Stimulated activated CD8-positive, alpha-beta memory T cell treated with anti-CD3 and anti-CD28 coated beads, Interleukin-2, amount 100 ng/mL, for 1 hour (primary cell): ENCODE results near the gene CDC42.
"Not testable (repeated sequence)": the region's sequence is repeated elsewhere in the genome, so short reads cannot be mapped to it uniquely, and the experiment has no call there.

Source experiments
- DNase-seq, 2 donors: peaks; one replicate each; pipeline ENCODE4 v3.0.0-alpha.2; 2020; ENCODE audit warnings: low read depth in 2 of 2

The CDC42 gene

GRCh38 chr1:22074803-22075202, 22.3 kb downstream of the CDC42 start:
- no peak for DNase-seq

GRCh38 chr1:22075718-22076117, 23.2 kb downstream of the CDC42 start:
- no peak for DNase-seq

GRCh38 chr1:22076346-22076745, 23.8 kb downstream of the CDC42 start:
- no peak for DNase-seq

GRCh38 chr1:22077728-22078127, 25.2 kb downstream of the CDC42 start:
- DNase-seq: no peak

- no peak for DNase-seq
Measured at GRCh38 chr1:22078133-22078532, 25.6 kb downstream of the CDC42 start.

- no peak for DNase-seq
Measured at GRCh38 chr1:22080191-22080590, 27.7 kb downstream of the CDC42 start.

GRCh38 chr1:22088331-22088730, 35.8 kb downstream of the CDC42 start:
- DNase-seq: no peak

GRCh38 chr1:22089134-22089571, 36.6 kb downstream of the CDC42 start:
- no peak for DNase-seq

GRCh38 chr1:22089787-22090186, 37.3 kb downstream of the CDC42 start:
- no peak for DNase-seq

- no peak for DNase-seq
Measured at GRCh38 chr1:22090867-22091266, 38.4 kb downstream of the CDC42 start.

- not testable (repeated sequence) for DNase-seq
Measured at GRCh38 chr1:22092026-22092768, 39.7 kb downstream of the CDC42 start.

GRCh38 chr1:22093513-22093912, 41.0 kb downstream of the CDC42 start:
- no peak for DNase-seq

- no peak for DNase-seq
Measured at GRCh38 chr1:22096036-22096435, 43.5 kb downstream of the CDC42 start.

- no peak for DNase-seq
Measured at GRCh38 chr1:22096463-22096862, 44.0 kb downstream of the CDC42 start.

- no peak for DNase-seq
Measured at GRCh38 chr1:22098752-22099151, 46.2 kb downstream of the CDC42 start.

GRCh38 chr1:22100168-22100567, 47.7 kb downstream of the CDC42 start:
- no peak for DNase-seq

GRCh38 chr1:22101199-22101598, 48.7 kb downstream of the CDC42 start:
- DNase-seq: no peak

- no peak for DNase-seq
Measured at GRCh38 chr1:22101995-22102394, 49.5 kb downstream of the CDC42 start.

- no peak for DNase-seq
Measured at GRCh38 chr1:22102746-22103145, 50.2 kb downstream of the CDC42 start.

GRCh38 chr1:22104094-22104493, 51.6 kb downstream of the CDC42 start:
- DNase-seq: no peak

- DNase-seq: no peak
Measured at GRCh38 chr1:22104865-22105437, 52.4 kb downstream of the CDC42 start.

- peak in 1 of 2 donors; percentile 16 for DNase-seq
Measured at GRCh38 chr1:22105611-22106207, 53.2 kb downstream of the CDC42 start.

GRCh38 chr1:22107126-22107525, 54.6 kb downstream of the CDC42 start:
- DNase-seq: no peak
